Activated CD4-positive, CD25-positive, alpha-beta regulatory T cell treated with anti-CD3 and anti-CD28 coated beads, Interleukin-2, amount 50 U/mL, for 16 hours (primary cell): Measurements from ENCODE around the gene PIH1D1.
"Not testable (repeated sequence)": the region's sequence is repeated elsewhere in the genome, so short reads cannot be mapped to it uniquely, and the experiment has no call there.

Source experiments
- DNase-seq: peaks from one replicate; pipeline ENCODE4 v3.0.0-alpha.2; 2020; ENCODE audit warnings: low read depth, low spot score

PIH1D1 gene

DNA sequence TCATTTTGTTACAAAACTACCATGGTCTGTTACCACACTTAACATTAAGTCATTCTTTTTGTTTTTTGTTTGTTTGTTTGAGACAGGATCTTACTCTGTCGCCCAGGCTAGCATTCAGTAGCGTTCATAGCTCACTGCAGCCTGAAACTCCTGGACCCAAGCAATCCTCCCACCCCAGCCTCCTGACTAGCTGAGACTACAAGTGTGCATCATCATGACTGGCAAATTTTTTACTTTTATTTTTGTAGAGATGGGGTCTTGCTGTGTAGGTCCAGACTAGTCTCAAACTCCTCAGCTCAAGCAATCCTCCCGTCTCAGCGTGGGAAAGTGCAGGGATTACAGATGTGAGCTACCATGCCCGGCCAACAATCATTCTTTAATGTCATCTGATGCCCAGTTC lies 4.7 kb upstream of the PIH1D1 start:
- DNase-seq, result no peak

DNA sequence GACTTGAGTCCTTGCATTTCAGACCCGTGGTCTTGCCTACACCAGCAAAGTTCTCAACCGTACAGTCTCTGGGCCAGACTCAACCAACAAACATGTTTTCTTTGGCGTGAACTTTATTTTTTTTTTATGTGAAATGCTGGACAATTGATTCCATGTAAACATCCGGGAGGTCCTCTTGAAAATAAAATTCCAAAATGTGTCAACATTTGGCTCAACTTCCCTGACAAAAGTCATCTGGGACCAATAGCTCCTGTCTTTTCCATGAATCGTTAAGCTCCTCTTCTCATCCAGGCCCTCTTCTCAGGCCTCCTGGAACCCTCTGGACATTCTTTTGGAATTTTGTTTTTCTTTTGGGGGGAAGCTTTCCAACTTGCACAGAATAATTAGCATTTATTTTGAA lies 4.2 kb upstream of the PIH1D1 start:
- no peak for DNase-seq

DNA sequence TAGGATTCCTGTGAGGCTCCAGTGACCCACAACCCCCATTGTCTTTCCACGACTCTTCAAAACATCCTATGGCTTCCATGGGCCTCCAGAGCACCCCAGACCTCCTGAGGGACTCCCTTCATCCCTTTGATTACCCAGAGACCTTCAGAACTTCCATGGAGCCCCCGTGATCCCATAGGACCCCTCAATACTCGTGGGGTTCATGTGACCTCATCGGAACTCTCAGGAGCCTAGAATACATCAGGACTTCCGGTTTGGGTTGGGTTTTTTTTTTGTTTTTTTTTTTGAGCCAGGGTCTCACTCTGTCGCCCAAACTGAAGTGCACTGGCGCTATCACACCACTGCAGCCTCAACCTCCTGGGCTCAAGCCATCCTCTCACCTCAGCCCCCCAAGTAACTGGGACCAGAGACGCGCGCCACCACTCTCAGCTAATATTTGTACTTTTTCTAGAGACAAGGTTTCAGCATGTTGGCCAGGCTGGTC lies 2.2 kb upstream of the PIH1D1 start:
- no peak for DNase-seq

DNA sequence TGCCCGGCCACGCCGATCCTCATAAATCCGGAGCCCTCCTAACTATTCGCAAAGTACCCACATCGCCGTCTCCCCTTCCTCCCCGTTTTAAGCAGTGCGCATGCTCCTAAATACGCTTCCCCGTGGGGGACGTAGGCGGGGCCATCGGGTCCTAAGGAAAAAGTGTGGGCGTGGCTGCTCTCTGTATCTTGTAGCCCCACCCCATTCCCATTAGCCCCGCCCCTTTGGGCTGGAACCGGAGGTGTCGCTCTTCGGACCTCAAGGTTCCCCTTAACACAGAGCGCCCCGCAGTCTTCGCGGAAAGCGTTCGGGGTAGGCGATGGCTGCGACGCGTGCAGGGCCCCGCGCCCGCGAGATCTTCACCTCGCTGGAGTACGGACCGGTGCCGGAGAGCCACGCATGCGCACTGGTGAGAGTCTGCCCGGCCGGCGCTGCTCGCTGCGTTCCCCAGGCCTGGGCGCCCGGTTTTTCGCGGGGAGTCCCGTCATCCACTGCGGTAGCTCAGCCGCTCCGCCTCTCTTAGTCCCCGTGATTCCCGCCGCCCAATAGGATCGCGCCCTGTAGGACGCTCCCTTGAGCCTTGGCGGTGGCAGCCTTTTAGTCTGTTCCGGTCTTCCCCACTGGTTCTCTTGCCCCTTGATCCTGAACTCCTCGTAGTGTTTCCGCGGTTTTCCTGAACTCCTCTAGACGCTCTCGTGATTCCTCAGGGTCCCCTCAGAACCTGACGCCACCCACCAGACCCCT lies 1.6 kb upstream of the PIH1D1 start, which contains the start of gene ALDH16A1:
Gene ALDH16A1 (plus strand): TSS at position 213 of the 744 bp plus-strand sequence. CDS start 107 bp downstream, at position 320.
- peak; percentile 96 for DNase-seq

DNA sequence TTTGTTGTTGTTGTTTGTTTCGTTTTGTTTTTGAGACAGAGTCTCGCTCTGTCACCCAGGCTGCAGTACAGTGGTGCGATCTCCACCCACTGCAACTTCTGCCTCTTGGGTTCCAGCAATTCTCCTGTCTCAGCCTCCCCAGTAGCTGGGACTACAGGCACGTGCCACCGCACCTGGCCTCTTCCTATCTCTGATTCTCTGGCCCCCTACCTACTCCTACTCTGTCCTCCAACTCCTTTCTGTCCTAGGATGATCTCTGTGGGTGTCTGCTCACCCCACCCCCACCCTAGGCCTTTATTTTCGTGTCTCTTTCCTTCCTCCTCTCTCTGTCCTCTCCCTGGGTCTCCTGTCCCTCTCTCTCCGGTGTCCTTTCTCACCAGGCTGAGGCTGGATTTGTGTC lies 1.2 kb downstream of the PIH1D1 start:
- no peak for DNase-seq

DNA sequence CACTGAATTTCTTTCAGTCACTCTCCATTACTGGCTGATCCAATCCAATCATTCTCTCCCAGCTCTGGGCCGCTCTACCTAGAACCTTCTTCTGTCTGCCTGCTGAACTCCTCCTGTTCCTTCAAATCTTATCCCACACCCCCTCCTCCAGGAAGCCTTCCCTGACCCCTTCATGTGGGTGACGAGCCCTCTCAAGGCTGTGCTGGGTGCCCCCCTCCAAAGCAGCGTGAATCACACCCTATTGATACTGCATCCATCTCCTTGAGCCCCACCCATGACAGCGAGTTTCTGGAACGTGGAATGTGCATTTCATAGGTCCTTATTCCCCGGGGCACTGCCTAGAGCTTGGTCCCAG lies 3.2 kb downstream of the PIH1D1 start:
- no peak for DNase-seq

DNA sequence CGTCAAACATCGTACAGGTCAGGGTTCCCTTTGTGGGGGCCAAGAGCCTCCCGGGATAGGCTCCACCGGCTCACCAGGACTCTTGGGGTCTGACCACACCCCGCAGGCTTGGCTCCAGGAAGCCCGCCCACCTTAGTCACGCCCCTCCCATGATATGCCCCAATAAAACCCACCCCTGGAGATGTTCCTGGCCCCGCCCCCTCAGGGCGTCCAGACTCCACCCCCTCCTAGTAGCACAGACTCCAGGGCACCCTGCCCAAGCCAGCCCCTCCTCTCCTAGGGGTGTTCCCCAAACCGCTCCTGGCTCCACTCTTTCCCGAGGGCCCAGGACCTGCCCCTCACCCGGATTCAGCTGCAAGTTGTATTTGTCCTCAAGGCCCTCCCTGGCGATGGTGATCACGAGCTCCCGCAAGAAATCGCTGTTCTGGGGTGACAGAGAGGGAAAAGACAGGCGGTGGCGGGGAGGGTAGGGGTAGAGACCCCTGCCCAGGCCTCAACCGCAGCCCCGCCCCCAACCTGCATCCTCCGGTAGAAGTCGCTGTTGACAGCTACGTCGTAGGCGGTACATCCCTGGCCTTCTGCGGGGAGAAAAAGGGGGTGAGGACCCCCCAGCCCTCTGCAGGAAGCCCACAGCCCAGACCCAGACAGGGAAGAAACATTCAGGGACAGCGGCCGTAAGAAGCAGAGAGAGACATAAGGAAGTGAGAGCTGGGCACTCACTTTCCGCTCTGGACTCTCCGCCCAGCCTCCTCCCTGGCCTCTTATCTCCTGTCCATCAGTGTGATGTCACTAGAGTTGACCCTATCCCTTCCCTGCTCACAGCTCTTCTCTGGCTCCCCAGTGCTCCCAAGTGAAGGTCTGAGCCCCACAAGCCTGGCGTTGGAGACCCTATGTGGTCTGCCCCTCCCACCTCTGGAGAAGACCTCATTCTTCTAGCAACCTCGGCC lies 3.9 kb downstream of the PIH1D1 start:
- DNase-seq, result no peak

DNA sequence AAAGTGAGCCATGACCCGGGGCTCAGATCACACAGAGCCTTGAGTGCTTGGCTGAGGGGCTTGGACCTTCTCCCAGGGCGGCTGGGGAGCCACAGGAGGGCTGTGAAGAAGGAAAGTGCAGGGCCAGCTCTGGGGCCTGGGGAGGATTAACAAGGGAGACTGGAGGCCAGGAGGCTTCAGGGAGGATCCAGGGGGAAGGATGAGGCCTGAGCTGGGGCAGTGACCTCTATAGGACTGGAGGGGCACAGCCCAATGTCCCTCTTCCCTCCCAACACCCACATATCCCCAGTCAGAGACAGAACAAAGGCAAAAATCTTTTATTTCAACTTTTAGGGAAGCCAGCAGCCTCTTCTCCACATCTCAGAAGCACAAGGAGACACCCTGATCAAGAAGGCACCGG lies 5.6 kb downstream of the PIH1D1 start:
- no peak for DNase-seq

DNA sequence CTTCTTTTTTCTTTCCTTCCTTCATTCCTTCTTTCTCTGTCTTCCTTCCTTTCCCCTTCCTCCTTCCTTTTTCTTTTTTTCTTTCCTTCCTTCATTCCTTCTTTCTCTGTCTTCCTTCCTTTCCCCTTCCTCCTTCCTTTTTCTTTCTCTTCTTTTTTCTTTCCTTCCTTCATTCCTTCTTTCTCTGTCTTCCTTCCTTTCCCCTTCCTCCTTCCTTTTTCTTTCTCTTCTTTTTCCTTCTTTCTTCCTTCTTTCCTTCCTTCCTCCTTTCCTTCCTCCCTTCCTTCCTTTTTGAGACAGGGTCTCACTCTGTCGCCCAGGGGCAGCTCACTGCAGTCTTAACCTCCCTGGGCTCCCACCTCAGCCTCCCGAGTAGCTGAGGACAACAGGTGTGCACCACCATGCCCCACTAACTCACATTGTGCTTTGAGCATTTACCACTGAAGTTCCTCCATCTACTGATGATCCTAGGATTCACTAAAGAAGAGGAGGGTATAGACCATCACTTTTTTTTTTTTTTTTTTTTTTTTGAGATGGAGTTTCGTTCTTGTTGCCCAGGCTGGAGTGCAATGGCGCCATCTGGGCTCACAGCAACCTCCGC lies 7.4 kb downstream of the PIH1D1 start:
- DNase-seq, result not testable (repeated sequence)

DNA sequence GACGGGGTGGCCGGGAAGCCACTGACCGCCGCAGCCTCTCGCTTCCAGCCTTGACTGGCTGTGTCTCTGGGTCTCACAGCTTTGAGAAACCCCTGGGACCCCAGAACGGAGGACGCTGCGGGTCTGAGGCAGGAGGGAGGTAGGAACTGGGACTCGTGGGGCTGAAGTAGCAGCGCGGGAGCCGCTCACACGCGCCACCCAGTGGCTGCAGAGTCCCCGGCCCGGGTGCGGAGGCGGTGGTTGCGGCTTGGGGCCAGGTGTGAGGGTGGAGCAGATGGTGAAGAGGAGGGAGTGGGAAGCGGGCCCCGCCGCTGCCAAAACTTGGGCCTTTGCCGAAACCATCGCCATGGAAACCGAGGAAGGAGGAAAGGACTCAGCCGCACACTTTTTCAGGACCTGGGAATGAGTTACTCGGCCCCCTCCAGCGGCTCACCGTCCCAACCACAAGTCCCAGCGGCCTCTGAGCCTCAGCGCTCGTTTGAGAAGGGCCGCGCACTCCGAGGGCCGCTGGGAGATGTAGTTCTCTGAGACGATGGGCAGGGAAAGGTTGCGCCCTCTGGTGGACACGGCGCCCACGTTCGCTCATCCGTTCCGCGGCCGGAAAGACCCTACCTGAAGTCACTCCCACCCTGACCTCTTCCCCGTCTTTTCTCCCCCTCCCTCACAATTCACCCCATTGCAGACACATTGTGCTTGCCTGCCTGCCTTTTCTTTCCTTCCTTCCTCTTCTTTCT lies 8.1 kb downstream of the PIH1D1 start:
- peak; percentile 84 for DNase-seq

DNA sequence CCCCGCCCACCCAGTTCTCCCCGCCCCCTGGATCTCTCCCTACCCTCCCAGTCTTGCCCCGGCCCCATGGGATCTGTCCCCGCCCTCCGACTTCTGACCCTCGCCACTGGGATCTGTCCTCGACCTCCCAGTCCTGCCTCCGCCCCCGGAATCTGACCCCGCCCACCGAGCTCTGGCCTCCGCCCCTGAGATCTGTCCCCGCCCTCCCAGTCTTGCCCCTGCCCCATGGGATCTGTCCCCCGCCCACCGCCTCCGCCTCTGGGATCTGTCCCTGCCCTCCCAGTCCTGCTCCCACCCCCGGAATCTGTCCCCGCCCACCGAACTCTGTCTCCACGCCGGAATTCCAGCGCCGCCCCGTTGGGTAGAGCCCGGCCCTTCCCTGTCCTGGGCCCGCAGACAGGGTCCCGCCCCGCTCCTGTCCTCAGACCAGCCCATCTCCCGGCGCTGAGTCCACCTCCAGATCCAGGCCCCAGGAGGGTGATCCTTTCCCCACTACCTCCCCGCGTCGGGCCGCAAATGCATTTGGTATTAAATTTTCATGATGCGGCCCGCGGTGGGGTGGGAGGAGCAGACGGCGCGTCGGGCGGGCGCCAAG lies 8.7 kb downstream of the PIH1D1 start:
- no peak for DNase-seq

DNA sequence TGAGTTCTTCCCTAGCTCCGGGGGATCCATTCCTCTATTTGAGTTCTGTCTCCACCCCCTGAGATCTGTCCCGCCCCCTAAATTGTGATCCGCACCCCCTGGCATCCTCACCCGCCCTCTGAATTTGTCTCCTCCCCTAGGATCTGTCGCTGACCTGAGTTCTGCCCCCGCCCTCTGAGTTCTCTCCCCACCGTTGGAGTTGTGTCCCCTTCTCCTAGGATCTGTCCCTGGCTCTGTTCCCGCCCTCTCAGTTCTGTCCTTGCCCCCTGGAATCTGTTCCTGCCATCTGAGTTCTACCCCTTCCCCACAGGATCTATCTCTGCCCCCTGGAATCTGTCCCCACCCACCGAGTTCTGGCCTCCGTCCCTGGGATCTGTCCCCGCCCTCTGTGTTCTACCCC lies 9.3 kb downstream of the PIH1D1 start:
- DNase-seq, result no peak

DNA sequence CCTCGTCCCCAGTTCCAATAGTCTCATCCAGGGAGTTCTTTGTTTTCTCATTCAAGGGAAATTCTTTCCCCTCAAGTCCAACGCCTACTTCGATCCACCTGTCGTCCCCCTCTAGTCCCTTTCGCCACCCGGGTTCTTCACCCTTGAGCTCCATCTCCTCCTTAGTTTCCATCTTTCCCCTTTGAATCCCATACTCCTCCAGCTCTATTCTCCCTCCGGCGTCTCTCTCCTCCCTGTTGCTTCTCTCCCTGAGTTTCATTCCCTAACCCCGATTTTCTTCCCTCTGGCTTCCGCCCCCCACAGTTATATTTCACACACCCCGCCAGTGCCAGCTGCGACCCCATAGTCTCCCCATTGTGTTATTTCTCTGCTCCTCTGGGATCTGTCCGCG lies 9.7 kb downstream of the PIH1D1 start:
- no peak for DNase-seq

DNA sequence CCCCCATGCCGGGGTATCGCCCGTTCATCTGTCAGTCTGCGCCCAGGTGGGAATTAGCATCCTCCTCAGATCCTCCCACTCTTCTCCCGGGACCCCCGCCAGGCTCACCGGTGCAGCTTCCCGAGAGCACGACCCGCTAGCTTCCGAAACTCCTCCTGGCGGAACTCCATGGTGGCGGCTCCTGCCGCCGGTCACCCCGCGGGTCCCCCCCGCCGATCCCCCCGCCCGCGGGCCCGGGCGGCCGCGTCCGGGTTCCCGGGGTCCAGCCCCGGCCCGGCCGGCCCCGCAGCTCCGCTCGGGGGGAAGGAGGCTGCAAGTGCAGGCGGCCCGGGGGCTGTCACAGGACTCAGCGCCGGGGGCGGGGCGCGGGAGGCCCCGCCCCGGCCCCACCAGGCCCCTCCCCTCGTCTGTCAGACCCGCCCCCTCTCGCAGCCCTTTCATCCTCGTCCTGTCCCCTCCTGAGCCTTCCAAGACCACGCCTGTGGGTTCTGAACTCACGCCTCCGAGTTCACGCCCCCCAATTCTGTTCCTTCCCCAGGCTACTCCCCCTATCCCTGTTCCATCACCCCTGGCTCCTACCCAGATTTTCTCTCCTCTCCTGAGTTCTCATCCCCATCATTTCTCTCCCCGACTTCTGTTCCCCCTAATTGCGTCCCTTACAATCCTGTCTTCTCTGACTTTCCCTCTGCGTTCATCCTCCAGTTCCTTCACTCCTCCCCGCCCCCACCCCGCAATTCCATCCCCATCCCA lies 10.2 kb downstream of the PIH1D1 start, which contains the start of gene SLC17A7:
Gene SLC17A7 (minus strand): TSS at position 318 of the 750 bp plus-strand sequence. CDS start 148 bp downstream, at position 170.
- DNase-seq, result no peak

DNA sequence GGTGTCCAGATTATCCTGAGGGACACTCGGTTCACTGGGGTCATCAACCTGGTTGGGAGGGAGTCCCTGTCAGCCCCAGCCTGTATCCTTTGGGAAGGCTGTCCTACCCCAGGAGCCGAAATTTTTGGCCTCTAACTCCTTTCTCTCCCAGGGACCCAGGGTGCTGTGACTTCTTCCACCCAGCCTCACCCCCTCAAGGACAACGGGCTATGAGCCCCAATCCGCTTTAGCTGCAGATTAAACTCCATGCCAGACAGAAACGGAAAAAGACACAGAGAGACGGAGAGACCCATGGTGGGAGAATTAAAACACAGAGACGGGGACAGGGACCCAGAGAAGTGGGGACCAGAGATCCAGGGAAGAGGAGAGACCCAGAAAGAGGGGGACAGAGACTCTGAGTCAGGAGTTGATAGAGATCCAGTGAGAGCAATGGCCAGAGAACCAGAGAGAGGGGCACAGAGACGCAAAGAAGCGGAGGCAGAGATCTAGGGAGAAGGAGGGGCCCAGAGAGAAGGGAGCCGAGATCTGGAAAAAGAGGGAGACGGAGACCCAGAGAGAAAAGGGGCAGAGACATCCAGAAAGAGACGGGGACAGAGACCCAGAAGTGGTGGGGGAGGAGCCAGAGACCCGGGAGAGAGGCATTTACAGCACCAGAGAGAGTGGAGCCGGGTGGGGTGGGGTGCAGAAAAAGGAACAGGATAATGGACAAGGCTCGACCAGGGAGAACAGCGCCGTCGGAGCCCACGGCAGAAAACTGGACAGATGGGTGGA lies 11.0 kb downstream of the PIH1D1 start:
- no peak for DNase-seq

DNA sequence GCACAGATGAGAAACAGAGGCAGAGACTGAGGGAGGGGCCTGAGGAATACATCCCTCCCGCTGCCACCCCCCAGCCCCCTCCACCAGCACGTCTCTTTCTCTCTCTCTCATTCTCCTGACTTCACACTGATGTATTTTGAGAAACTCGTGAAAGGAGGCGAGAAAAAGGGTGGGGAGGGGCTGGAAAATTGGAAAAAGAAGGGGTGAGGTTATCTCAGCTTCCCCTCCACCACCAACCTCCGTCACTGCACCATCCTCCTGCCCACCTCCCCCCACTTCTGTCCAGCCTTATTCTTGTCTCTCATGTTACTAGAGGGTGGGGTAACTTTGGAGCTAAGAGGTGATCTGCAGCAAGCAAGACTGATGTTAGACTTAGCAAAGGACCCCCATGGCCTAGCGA lies 11.8 kb downstream of the PIH1D1 start:
- DNase-seq, result no peak

DNA sequence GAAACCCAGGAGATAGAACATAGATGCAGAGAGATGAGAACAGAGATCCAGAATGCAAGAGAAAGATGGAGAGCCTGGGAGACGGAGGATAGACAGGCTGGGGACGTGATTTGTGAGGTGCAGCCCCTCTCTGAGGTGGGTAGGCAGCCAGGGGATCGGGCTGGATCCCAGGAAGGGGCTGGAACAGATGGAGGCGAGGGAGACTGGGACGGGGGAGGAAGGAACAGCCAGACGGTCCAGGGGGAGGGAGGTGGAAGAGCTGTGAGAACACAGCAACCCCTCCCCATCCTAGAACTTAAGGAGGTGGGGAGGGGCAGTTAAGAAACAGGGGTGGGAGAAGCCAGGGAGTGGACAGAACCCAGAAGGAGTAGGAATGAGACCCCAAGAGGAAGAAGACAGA lies 13.4 kb downstream of the PIH1D1 start:
- no peak for DNase-seq

DNA sequence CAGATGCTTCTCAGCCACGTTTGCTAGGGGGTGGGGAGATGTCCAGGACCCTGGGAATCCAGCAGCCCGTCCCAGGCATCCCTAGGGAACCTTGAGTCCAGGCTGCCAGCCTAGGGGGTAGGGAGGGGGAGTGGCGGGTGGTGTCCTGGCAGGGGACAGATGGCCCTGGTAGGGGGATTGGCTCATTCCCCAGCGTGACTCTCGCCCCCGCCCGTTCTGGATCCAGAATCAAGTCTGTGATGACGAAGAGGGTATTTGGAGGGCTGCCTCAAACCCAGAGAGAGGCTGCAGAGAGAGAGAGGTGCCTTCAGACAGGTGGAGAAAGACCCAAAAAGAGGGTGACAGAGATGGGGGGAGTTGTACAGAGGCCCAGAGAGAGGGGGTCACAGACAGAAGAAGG lies 14.4 kb downstream of the PIH1D1 start:
- no peak for DNase-seq

DNA sequence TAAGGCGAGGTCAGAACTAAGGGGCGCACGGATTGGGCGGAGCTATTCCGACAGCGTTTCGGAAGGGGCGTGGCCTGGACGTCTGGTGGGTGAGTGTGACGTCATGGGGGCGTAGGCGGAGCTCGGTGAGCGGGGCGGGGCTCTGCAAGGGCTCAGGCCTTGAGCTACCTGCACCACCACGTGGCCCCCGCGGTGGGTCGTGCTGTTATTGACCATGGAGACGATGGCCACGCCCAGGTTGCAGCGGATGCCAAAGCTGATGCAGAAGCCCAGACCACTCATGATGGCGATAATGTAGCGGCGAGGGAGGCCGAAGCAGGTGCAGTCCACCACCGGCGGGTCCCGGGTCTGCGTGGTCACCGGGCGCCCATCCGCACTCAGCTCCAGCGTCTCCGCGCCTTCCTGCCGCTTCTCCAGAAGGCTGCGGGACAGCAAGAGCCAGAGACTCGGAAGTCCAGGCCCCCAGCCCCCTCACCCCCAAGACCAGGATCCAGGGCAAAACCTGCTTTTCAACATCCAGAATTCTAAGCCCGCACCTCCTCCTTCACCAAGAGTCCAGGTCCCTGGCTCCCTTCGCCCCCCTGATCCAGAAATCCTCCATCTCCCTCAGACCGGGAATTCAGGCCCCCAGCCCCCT lies 15.1 kb downstream of the PIH1D1 start:
- no peak for DNase-seq
